ENCODE data around the gene CD74. TPM values are rescaled to one million over a fixed set of nuclear protein-coding genes. Genes with fewer than 3 reads are reported as not detected.

Gene CD74
- total and polyA plus RNA-seq, 2 of the 4 experiments (the other 2 are of a cell fraction), result 0.18 to 1.1 TPM

DNA sequence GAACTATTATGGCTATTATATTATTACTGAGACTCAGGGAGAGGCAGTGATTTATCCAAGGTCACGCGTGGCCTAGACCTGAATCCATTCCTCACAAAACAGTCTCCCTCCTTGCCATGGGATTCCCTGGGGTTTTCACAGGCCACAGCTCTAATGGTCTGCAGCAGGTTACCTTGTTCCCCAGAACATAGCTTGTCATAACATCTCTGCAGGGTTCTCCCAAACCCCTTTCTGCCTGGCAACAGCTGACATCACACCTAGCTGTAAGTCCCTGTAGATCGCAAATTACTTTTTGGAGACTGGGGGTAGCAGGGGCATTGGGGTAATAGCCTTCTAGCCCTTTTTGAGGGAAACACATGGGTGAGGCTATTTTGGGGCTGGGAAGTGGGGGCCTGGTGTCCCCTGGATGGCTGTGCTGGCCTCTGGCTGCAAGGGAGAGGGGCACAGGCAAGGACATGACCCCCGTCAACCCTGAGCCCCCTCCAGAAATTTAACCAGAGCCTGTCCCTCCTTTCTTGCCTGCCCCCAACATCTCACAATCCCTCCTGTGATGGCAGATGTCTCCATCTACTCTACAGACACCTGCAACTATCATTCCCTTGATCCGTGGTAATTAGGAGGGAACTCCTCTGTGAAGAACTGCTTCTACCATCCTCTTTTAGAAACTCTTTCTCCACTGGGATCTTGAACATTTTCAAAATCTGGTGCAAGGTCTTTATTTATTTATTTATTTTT lies 1.3 kb downstream of the CD74 start:
- DNase-seq (peak; percentile 16), ATAC-seq (ENCODE audit: low read depth) (no peak)
- no peak overlapping the region for H3K23ac ChIP-seq (ENCODE audit: low read depth, low read length)
- no peak overlapping the region for H2BK5ac ChIP-seq (ENCODE audit: low read depth, low read length, poor library complexity, severe bottlenecking)
- H2AK5ac ChIP-seq (ENCODE audit: low read depth, low read length), result no peak overlapping the region
- no peak overlapping the region for H4K5ac ChIP-seq (ENCODE audit: low read depth, low read length)
- no peaks in the 10 kb centered on the region for H4K20me1 ChIP-seq (ENCODE audit: insufficient read depth, low read length)
- no peaks in the 10 kb centered on the region for H3K79me1 ChIP-seq (ENCODE audit: low read depth in 1 of 2, low read length in 2 of 2)
- intact Hi-C loops (cut with micrococcal nuclease), result no loop called here
- no TSS peak for BruUV-seq (replicated peaks)
- no peak overlapping the region for H2BK120ac ChIP-seq (ENCODE audit: low read depth, low read length)
- no peak overlapping the region for H3K14ac ChIP-seq (replicated peaks; ENCODE audit: low read depth, low read length)
- H2BK20ac ChIP-seq (ENCODE audit: low read depth, low read length), result no peak overlapping the region
- H3K18ac ChIP-seq (ENCODE audit: low read depth, low read length), result no peak overlapping the region
- H3K56ac ChIP-seq (ENCODE audit: extremely low read depth, insufficient read depth, low read length), result no peak overlapping the region
- peaks cover 3% of the 10 kb centered on the region; the same call in 1 of the 2 replicates for H3K9me1 ChIP-seq (ENCODE audit: insufficient read depth, low read length)
- no peak for TF ChIP-seq CHD1 (IDR thresholded peaks at IDR 0.05; ENCODE audit: low read depth, low read length)
- TF ChIP-seq USF2 (IDR thresholded peaks at IDR 0.05; ENCODE audit: low read depth, low read length), result no peak
- no peak for TF ChIP-seq MAZ (IDR thresholded peaks at IDR 0.05; ENCODE audit: borderline replicate concordance, low read depth, low read length)
- peak; percentile 95 for TF ChIP-seq RFX5 (IDR thresholded peaks at IDR 0.05; ENCODE audit: low read depth, low read length)
- no peak overlapping the region for H2AFZ ChIP-seq (replicated peaks; ENCODE audit: low read length, poor library complexity)
- no peak overlapping the region for H3K4ac ChIP-seq (ENCODE audit: low read depth, low read length)
- dilution Hi-C loops (cut with HindIII; ENCODE audit: low sequenced_read_pairs, unreplicated experiment), result no loop called here
- no peak overlapping the region for H2BK15ac ChIP-seq (ENCODE audit: low read depth, low read length)
- H4K91ac ChIP-seq (ENCODE audit: insufficient read depth, low read depth, low read length), result no peak overlapping the region
- ChIA-PET POLR2A (ENCODE audit: unreplicated experiment) (no interaction called here), CTCF (no interaction called here)
- no peak overlapping the region for H2AK9ac ChIP-seq (replicated peaks; ENCODE audit: low read depth, low read length, poor library complexity)
- H3K36me3 ChIP-seq (ENCODE audit: control insufficient read depth, insufficient read depth, low read length), result no peaks in the 10 kb centered on the region
- H3K27ac ChIP-seq (ENCODE audit: insufficient read depth, low read length), result no peak overlapping the region
- H3K9me3 ChIP-seq (ENCODE audit: control insufficient read depth, insufficient read depth, low read length), result no peaks in the 10 kb centered on the region
- no peak overlapping the region for H3K4me3 ChIP-seq (ENCODE audit: insufficient read depth, low read depth, low read length)
- no peak overlapping the region for H4K8ac ChIP-seq (ENCODE audit: low read depth in 2 of 2, low read length in 2 of 2)
- H3K4me1 ChIP-seq (ENCODE audit: control insufficient read depth, insufficient read depth, low read length), result no peaks in the 10 kb centered on the region
- WGBS, 2 experiments (ENCODE audit: extremely low coverage in 2 of 2, insufficient read length in 1 of 2), result no CpG with 5 or more reads among the region's 5 CpGs
- in situ Hi-C loops (cut with MboI; ENCODE audit: low sequenced_read_pairs), result no loop called here
- no peak overlapping the region for H3K4me2 ChIP-seq (ENCODE audit: low read depth, low read length)
- H3K9ac ChIP-seq (ENCODE audit: low read depth, low read length), result no peak overlapping the region
- 0 out of 2 replicates have a peak, but pooled peaks cover 1% of the 10 kb centered on the region for H3K27me3 ChIP-seq (ENCODE audit: control insufficient read depth, insufficient read depth, low read length)
